ENCODE data around the gene SLC25A22. TPM values are rescaled to one million over a fixed set of nuclear protein-coding genes. Genes with fewer than 3 reads are reported as not detected.

The SLC25A22 gene
- polyA plus RNA-seq, 4 donors, result 12.3 to 22.0 (median 14.1) TPM

DNA sequence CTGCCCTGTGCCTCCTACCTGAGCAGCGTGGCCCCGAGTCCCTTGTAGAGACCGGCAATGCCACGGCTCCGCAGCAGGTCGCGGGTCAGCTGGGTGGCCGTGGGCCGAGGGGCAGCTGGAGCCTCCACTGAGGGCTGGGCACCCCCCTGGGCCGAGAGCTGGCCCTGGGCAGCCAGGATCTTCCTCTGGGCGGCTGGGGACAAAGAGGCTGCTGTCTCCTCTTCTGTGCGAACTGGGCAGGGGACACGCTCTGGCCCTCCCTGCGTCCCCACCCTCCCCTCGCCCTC is 5.6 kb downstream of the SLC25A22 start:
- DNase-seq (ENCODE audit: low read depth in 4 of 4, low spot score in 3 of 4), result no peak

GRCh38 chr11:791658-792534 is 6.2 kb downstream of the SLC25A22 start:
- DNase-seq (ENCODE audit: low read depth in 4 of 4, low spot score in 3 of 4), result no peak

DNA sequence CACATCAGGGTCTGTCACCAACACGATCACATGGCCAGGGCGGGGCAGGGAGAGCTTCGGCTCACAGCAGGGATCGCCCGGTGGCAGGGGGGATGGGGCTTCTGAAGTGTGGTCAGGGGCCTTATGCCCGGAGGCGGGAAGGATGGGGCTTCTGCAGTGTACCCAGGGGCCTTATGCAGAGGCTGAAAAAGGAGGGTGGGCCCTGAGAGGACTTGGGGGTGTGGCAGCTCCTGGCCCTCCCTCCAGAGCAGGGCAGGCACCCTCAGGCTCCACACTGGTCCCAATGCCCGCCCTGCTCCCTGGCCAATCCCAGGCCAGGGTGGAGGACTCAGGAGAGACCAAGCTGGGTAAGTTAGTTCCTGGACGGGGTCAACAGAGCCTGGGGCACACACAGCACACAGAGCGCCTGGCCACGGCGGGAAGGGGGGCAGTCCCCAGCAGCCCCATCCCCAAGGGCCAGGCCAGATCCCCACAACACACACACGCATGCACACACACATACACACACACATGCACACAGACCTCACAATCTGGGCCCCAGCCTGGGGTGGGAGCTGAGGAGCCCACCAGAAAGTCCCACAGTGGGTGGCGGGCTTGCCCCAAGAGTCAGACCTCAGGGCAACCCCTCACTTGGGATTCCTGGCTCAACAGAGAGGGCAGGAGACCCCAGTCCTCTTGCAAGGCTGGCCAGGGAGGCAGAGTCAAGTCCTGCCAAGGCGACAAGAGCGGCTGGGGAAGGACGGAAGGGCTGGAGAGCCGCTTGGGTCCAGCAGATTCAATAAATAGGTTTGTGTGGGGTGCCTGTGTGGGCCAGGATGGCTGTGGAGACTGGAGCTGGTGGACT is 7.1 kb downstream of the SLC25A22 start:
- no peak for DNase-seq (ENCODE audit: low read depth in 4 of 4, low spot score in 3 of 4)

DNA sequence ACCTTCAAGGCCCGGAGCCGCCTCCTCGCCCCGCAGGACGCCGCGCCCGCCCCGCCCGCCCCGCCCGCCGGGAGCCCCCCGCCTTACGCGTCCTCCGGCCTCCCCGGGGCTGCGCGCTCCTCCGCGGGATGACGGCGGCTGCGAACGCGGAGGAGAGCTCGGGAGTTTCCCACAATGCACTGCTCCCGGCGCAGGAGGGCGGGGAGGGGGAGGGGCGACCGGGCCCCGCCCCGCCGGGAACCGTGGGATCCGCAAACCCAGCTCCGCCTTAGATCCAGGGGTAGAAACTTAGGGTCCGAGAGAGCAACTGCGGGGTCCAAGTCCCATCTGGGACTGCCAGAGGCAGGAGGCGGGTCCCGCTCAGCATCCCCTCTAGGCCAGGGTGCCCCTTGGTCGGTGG is 8.1 kb downstream of the SLC25A22 start, which contains the start of gene CEND1:
Gene CEND1, minus strand, starts transcription at position 148 of the 400 bp plus-strand sequence. CDS start 1,514 bp downstream, outside the sequence.
- no peak for DNase-seq (ENCODE audit: low read depth in 4 of 4, low spot score in 3 of 4)

DNA sequence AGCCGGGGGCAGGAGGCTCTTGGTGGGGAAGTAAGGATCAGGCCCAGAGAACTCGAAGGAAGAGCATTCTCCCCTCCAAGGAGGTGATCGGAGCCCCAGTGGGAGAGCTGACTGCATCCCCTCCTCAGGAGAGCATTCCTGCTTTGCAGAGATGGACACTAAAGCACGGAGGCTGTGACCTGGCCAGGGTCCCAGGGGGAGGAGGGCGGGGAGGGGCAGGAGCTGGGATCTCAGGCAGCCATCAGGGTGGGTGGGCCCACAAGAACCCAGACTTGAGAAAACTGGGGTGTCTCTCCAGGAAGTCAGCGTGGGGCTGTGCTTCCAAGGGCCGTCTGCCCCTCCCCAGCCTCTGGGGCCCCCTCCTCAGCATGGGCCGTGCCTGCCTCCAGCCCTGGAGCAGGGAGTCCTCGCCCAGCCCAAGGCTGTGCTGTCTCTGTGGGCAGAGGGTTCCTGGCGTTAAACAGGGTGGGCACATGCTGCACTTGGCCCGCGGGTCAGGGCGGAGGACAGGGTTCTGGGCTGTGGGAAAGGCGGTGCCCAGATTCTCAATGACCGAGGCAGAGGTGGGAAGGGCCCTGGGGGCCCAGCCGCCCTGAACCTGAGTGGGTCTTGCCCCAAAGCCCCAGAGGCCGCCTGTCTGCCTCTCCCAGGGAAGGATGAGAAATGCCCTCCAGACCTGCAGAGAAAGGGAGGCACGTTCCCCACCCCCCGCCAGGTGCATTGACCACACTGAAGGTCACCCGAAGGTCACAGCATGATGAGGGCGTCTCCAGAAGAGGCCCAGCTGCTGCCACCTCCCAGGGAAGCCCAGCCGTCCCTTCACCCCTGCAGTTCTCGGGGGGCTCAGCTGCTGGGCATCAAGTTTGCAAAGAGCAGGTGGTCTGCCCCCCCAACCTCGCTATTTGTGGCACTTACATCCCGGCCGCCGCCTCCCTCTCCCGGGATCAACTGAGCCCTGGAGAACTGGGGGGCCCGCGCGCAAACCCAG is 8.8 kb downstream of the SLC25A22 start:
- no peak for DNase-seq (ENCODE audit: low read depth in 4 of 4, low spot score in 3 of 4)

GRCh38 chr11:788009-788640 is 10.0 kb downstream of the SLC25A22 start:
- DNase-seq (ENCODE audit: low read depth in 4 of 4, low spot score in 3 of 4), result no peak

GRCh38 chr11:787084-787675 is 10.9 kb downstream of the SLC25A22 start:
- DNase-seq (ENCODE audit: low read depth in 4 of 4, low spot score in 3 of 4), result no peak

DNA sequence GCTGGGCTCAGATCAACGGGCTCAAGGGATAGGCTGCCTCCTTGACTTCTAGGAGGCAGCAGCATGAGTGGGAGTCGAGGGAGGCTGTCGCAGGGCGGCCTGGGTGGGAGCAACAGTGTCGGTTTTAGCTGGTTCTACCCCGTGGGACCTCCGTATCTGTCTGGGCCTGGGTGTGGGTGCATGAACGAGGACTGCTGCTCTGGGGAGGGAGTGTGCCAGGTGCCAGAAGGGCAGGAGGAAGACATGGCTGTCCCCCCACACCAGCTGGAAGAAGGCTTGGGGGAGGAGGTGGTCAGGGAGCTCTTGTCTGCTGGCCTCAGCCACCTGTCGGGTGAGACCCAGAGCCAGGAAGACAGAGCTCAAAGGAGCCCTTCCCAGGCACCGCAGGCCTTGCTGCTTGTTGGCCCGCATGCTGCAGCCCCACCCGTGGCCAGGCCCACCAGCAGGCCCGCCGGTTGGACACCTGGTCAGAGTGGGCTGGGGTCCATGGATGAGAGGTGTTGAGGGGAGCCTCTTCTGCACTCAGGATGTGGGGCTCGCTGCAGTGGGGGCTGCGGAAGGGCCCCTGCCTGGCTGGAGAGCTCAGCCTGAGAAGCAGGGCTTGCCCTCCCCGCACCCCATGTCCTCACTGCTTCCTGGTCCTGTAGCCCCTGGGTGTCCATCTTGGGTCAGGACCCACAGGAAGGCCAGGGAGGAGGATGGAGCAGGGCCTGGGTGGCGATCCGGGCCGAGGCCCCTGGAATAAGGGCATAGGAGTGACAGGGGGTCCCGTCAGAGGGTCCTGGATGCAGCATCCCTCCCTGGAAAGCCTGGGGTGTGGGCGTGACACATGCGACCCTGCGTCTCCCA is 11.6 kb downstream of the SLC25A22 start:
- DNase-seq (ENCODE audit: low read depth in 4 of 4, low spot score in 3 of 4), result no peak

- peak in 2 of 4 donors; percentile 53 to 76 for DNase-seq (ENCODE audit: low read depth in 4 of 4, low spot score in 3 of 4)
Observed at GRCh38 chr11:783581-784015, 14.5 kb downstream of the SLC25A22 start.

DNA sequence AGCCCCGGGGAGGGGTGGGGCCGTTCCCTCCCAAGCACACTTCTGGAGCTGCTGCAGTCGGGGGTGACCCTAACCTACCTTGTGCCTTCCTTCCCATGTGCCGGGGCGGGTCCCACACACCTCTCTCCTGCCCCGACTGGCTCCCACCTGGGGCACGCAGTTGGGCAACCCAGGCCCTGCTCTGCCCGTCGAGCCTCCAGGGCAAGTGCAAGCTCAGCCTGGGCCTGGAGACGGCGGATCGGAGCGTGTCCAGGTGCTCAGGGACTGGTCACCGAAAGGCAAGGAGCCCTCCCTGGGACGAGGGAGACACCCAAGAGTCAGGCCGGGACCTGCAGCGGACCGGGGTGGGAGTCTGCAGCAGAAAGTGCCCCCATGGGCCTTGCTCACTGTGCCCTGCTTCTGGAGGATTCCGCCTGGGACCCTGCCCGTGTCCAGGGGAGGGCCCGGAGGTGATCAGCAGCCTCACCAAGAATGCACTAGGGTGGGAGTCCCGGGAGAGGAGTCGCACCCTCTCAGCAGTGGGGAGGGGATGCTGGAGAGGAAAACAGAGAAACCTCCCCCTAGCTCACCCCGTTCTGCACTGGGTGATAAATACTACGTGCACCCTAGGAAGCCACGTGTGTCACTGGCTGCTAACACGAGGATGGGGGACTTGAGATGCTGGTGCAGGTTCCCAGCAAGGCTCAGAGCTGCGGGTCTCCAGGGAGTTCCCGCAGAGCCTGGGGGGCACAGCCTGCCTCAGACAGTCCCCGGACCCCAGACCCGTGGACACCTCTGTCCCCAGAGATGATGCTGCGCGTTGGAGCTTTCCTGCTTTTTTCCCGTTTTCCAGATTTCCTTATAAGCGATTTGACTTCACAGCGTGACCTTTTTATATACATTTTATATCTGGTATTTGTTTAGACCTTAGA is 15.6 kb downstream of the SLC25A22 start:
- DNase-seq (ENCODE audit: low read depth in 4 of 4, low spot score in 3 of 4), result no peak

DNA sequence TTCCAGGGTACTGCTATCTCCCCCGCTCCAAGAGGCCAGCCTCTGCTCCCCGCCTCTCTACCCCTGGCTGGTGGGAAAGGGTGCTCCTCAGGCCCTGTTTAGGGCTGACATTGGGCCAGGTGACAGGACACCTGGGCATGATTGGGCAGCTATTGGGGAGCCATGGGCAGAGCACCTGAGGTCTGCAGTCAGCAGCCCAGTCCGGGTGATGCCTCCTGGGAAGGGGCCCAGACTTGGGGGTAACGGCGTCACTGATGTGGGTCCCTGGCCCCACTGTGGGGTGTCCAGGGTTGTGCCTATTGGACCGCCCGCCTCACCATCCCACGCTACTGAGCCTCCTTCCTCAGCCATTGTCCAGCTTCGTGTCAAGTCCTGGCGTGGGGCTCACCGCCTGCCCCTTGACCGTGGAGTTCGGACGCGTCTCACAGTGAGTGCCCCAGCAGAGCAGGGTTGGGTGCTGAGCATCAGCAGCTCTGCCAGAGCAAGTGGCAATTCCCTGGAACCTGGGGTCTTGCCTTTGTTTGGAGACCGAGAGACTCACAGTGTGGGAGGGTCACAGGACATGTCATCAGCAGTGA is 18.0 kb downstream of the SLC25A22 start:
- no peak for DNase-seq (ENCODE audit: low read depth in 4 of 4, low spot score in 3 of 4)

DNA sequence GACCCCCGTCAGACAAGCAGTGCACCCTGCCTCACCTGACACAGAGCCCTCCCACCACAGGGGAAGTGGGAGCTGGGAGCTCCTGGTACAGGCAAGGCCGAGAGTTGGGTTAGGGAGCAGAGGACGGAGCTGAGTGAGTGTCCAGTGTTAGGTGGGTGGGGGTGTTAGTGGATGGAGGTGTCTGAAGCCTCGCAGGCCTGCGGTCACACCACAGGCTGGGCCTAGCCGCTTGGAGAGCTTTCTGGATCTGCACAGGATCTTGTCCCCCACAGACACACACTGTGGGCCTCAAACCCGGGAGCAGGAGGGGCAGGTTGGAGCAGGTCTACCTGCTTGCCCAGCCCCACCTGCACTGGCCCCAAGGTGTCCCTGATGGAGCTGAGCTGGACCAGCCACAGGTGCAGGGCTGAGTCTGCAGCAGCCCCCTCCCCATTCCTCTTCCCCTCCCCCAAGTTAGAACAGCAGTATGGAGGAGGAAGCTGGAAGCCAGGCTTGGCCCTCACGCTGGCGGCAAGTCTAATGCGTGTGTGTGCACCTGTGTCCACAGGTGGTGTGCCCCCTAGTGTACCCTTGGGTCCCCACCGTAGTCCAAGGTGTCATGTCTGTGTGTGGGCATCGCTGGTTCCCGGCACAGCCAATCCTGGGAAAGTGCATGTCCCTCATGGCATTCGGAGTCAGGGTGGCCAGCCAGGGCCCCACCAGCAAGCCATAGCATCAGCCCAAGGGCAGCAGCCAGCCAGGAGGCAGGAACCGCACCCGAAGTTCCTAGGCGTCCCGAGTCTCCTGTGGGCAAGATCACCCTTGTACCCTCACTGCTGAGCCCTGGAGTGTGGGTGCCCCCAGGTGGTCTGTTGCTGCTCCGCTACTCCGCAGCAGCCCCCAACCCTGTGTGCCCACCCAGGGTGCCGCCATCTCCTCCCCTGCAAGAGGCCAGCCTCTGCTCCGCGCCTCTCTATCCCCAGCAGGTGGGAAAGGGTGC is 18.8 kb downstream of the SLC25A22 start:
- no peak for DNase-seq (ENCODE audit: low read depth in 4 of 4, low spot score in 3 of 4)

DNA sequence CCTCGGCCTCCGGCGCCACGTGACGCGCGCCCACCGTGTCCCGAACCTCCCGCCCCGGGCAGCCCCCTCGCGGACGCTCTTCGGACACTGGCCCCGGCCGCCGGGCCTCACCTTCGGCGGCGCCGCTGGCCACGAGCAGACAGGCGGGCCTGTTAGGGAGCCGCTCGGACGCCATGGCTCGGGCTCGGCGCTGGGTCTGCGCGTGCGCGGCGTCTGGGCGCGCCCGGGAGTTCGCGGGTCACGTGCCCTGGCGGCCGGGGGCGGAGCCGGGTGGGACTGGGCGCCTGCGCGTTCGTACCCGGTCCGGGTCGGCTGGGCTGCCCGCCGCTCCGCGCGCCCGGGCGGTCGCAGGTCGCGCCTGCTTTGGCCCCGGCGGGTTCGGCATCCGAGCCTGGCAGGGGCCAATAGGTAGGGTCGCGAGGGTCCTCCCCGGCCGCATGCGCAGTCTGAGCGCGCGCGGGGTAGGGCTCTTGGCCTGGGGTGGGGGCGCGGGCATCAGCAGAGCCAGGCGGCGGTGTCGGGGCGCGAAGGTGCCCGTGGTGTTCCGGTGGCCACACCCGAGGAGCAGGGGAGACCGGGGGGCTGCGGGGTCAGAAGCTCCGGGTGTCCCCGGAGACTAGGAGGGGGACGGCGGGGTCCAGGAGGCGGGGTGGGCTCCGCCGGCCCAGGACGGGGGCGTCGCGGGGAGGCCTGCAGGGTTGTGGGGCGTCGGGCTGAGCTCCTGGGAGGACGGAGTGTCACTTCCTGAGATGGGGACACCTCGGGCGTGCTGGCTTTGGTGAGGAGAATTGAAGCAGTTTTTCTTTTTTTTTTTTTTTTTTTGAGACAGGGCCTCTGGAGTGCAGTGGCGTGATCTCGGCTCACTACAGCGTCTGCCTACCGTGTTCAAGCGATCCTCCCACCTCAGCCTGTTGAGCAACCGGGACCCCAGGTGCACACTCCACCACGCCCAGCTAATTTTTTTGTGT is 20.5 kb downstream of the SLC25A22 start, which contains the start of gene GATD1:
Gene GATD1, minus strand, starts transcription at position 200 of the 968 bp plus-strand sequence. Its CDS starts 25 bp downstream, at position 175.
- peak; percentile 53 to 84 (median 80) for DNase-seq (ENCODE audit: low read depth in 4 of 4, low spot score in 3 of 4)

DNA sequence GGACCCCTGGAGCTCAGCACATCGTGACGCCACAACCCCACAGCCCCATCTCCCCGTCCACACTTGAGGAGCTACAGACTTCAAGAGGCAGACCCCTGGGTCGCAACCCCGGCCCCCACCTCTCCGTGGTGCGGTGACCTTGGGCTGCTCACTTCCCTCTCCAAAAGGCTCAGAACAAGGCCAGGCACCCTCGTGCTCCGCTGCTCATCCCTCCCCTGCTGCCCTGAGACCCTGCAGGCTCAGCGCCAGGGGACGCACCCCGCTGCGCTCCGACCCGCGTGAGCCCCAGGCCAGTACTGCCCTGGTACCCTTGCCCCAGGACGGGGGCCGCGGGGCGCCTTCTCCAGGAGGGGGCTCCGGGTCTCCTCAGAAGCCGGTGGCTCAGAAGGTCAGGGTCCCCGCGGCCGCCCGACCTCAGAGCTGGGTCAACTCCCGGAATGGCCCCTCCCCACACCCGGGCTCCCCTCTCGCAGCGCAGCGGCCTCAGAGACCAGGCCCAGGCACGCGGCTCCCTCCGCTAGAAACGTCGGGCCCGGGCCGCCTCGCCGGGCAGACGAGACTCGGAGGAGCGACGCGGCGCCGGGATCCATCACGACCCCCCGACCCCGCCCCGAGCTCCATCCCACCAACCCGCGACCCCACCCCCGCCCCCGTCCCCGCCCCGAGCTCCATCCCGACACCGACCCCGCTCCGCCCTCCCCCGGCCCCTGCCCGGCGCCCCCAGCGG is 21.4 kb downstream of the SLC25A22 start:
- no peak for DNase-seq (ENCODE audit: low read depth in 4 of 4, low spot score in 3 of 4)

Measured in left renal pelvis (tissue), 4 donors.